OCI-LY1 (cell line): Measurements from ENCODE around the gene ATF5.

Experiments
- CTCF ChIP-seq: fragments of 200-600 bp; sonication (generic), shearing (Covaris generic); IDR thresholded peaks from 2 replicates; pipeline ENCODE4 v1.5.1; 2017; ENCODE audit warnings: mild to moderate bottlenecking, antibody characterized with exemption, low read length, moderate library complexity, mixed read lengths
- EZH2 ChIP-seq: fragments of 200-600 bp; sonication (generic), shearing (Covaris generic); IDR thresholded peaks from 2 replicates; pipeline ENCODE4 v1.8.0; 2017; ENCODE audit warnings: borderline replicate concordance, mixed run types, mild to moderate bottlenecking, antibody characterized with exemption, low read length, moderate library complexity, mixed read lengths

- TF ChIP-seq CTCF = no peak
- no peak for TF ChIP-seq EZH2
Observed at GRCh38 chr19:49954933-49955332, 25.9 kb downstream of the ATF5 start.
